HG03097 (cell line): Measurements from ENCODE around the gene CAV1.
"Not testable (repeated sequence)": the region's sequence is repeated elsewhere in the genome, so short reads cannot be mapped to it uniquely, and the experiment has no call there.

ENCODE experiments used
- ATAC-seq: cut with Tn5 transposase; IDR thresholded peaks from one replicate; pipeline ENCODE4 v1.9.1; 2021; ENCODE audit not compliant: unreplicated experiment, low FRiP score

The CAV1 gene

DNA sequence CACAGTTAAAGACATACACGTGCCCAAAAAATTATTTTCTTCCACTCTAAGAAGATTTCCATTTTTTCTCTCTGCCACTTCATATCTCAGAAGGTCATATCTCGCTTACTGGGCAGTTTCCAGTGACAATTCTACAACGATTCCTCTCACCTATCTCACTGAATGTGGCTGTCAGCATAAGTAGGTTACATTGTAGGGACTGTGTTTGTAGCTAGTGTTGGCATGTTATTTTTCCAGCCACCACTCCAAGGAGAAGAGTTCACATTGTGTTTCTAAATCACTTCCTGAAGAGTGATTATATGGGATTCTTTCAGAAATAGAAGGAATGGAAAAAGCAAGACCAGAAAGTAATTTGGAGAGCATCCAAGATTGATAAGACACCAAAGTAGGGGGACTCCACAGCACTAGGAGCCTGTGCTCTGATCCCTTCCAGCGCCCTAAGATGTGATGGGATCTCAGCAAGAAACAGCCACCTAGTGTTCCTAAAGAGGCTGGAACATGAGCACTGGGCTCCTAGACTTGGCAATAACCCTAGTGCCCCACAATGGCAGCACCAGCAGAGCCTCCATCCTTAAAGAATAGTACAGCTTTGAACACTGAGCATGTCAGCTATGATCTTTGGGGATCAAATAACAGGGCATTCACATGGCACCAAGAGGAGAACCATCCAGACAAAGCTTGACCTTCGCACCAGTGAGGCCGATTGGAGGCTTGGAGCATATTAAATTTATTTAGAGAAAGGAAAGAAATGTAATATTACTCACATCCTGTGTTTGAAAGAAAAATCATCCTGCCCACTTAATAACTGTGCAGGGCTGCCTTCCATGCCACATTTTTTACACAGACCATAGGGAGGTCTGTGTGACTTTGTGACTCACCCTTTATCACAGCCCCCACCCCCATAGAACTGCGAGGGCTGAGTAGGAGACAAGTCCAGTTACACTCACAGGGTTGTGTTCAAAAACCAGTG is 51.8 kb downstream of the CAV1 start:
- ATAC-seq = peak; percentile 22

DNA sequence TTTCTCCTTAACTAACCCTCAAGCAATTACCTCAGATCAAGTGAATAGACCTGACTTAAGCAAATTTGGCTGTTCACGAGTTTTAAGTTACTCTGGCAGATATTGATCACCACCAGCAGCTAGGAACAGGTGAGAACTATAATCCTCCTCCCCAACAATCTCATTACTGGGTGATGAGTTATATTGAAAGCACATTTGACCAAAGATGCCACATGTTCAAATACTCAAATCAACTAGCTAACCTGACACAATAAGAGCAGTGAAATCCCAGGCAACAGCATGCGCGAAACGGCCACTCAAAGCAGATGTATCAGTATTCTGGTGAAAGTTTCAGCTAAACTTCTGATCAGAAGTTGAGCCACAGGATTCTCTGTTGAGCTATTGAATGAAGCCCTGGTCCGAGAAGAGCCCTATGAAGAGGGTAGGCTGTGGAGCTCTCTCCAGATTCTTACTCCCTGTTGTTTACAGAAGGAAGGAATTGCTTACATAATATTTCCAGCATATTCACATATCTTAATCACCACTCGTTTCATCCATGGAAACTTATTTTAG is 52.6 kb downstream of the CAV1 start:
- peak; percentile 72 for ATAC-seq

DNA sequence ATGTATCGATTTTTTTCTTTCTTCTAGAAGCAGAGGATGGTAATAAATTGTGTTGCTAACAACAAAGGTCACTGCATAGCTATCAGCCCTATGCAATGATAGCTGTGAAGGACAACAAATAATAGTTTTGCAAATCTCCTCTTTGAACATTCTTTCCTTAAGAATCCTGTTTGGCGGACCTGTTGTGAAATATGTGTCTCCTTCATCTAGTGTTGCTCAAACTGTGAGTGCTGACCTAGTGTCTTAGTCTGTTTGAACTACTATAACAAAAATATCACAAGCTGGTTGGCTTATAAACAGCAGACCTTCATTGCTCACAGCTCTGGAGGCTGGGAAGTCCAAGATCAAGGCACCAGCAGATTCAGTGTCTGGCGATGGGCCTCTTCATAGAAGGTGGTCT is 53.7 kb downstream of the CAV1 start:
- ATAC-seq = no peak

DNA sequence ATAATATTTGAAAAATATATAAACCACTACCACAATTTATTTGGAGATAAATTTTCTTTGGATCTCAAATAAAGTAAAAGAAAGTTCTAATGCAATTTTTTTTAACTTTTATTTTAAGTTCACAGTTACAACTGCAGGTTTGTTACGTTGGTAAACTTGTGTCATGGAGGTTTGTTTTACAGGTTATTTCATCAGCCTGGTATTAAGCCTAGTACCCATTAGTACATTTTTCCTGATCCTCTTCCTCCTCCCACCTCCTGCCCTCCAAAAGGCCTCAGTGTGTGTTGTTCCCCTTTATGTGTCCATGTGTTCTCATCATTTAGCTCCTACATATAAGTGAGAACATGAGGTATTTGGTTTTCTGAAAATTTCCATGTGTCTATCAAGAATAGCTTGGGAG is 54.5 kb downstream of the CAV1 start:
- no peak for ATAC-seq

DNA sequence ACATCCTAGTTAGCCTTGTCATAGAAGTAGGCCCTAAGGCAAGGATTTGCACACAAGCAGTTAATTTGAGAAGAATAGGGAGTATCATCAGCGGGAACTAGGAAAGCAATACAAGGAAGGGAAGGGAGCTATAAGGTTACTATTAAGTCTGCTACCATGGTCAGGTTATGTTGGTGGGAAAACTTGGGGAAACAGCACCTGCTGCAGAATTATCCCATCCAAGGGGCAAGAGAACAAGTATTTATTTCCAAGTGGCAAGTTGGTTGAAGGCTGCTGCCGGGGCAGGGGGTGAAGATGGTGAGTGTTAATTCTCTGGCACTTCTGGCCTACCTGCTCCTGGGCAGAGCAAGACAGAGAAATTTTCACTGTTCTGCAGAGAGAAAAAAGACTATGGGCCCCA is 55.0 kb downstream of the CAV1 start:
- ATAC-seq = no peak

DNA sequence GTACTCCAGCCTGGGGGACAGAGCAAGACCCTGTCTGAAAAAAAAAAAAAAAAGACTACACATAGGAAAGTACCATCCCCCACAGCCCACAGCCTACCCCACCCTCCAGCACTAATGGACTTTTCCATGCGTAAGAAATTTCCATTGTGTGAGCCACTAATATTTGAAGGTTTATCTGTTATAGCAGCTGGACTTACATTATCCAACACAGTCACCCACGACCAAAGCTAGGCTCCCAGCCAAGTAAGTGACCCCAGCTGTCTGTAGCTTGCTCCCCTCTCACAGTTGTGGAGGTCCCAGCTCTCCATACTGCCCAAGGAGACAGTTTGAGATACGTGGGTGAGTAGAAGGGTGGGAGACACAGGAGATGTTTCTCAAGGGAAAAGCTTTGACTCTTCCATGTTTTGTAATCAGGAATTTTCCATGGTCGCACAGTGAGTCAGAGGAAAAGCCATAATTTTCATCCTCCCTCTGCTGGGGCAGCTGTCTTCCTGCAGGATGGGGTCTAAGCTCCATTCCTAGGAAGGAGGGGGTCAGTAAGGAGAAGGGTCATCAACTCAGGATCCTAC is 57.4 kb downstream of the CAV1 start:
- ATAC-seq = no peak

DNA sequence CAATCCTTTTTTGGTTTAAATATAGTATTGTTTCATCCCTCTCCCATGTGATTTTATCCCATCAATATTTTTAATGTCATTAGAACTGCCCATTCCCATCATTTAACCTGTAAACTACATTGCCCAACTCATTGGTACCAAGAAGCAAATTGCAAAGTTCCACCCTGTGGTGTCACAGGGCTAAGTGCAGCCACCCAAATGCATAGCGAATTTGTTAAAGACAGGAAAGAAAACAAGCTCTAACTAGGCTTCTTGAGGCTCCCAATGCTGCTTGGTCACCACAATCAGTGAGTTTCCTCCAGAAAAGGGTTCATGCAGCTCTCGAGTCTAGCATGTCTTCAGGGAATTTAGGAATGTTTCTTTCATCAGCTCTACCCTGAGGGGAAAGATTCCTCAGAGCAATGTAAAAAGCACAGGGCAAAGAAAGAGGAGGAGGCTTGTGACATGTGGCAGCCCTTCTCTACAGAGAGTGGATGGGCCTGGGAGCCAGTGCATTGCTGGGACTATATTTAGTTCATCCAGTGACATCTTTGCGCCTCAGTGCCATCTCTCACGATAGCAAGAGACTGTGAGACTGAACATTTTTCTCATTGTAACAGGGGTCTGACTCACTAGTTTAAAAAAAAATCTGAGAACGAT is 58.1 kb downstream of the CAV1 start:
- no peak for ATAC-seq

DNA sequence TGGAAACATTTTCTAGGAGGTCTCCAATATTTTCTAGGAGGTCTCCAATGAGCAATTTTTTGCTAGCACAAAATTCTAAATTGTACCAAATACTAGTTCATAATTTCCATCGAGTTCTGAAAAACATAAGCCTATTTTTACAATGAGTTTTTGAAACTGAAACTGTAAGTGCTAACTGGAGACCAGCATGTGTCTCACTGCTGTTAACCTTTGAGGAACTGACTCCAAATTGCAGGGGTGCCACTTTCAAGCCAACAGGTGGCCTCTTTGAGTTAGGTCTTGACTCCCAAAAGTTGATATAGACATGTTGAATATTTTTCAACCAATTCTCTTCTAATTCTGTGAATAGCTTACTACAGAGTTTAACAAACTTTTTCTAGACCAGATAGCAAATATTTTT is 58.8 kb downstream of the CAV1 start:
- ATAC-seq = peak; percentile 83

DNA sequence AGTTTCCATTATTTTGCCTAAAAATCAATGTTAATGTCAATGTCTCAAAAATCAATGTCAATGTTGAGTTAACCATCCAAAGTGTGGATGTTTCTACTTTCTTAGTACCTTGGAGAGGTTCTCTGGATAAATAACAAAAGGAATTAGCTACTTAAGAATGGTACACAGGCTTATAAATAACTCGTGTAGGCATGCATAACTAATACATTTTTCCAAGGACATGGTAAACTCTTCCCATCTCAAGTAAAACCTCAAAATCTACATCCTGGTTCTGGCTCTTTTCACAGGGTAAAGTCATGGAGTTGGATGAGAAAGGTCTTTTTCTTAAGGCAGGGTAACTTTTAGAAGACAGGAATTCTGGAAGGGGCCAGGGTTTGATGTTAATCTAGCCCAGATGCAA is 59.9 kb downstream of the CAV1 start:
- no peak for ATAC-seq

DNA sequence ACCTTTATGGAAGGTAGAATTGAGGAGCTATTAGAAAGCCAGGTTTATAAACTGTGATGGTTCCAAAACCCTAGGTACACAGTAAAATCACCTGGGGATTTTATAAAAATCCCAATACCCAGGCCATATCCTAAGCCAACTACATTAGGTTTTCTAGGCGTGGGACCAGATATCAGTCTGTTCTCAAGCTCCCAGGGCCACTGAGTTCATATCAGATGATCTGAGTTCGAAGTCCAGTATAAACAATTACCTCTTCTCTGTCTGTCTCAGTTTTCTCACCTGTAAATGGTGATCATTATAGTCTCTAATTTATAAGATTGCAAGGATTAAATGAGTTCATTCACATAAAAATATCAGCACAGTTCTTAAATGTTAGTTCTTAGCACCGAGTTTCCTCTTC is 60.6 kb downstream of the CAV1 start:
- ATAC-seq = no peak

DNA sequence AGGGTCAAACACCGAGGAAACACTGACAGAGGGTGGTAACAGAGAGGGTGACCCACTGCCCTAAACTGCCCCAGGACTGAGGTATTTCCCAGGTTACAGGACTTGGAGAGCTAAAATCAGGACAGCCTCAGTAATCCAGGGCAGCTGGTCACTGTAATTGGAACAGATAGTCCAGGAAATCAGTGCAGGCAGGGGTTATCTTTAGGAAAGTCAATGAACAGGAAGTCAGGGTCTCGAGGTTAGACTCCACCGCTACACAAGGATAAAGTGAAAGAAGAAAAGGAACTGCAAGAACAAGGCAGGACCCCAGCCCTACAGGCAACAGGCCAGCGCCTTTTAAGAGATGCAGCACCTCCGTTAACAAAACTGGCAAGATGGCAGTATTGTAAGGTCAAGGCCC is 61.1 kb downstream of the CAV1 start:
- ATAC-seq = no peak

DNA sequence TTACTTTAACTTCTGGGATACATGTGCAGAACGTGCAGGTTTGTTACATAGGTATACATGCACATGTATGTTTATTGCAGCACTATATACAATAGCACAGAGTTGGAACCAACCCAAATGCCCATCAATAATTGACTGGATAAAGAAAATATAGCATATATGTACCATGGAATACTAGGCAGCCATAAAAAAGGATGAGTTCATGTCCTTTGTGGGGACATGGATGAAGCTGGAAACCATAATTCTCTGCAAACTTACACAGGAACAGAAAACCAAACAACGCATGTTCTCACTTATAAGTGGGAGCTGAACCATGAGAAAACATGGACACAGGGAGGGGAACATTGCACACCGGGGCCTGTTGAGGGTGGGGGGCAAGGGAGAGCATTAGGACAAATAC is 62.4 kb downstream of the CAV1 start:
- not testable (repeated sequence) for ATAC-seq

DNA sequence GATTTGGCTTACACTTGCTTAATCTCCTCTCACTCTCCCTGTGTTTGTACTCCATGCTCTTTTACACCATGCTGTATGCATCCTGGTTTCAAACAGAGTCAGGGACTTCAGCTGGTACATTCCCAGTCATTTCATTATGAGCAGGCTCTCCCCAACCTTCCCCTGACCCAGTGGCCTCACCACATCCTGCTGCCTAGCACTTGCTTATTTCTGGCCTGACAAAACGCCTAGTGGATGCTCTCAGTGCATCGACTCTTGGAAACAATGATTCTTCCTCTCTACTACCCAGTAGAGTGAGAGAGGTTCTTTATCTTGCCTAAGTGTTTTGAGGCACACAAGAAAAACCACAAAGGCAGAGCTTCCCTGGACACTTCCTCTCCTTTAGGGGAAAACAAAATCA is 63.4 kb downstream of the CAV1 start:
- ATAC-seq = peak; percentile 56

DNA sequence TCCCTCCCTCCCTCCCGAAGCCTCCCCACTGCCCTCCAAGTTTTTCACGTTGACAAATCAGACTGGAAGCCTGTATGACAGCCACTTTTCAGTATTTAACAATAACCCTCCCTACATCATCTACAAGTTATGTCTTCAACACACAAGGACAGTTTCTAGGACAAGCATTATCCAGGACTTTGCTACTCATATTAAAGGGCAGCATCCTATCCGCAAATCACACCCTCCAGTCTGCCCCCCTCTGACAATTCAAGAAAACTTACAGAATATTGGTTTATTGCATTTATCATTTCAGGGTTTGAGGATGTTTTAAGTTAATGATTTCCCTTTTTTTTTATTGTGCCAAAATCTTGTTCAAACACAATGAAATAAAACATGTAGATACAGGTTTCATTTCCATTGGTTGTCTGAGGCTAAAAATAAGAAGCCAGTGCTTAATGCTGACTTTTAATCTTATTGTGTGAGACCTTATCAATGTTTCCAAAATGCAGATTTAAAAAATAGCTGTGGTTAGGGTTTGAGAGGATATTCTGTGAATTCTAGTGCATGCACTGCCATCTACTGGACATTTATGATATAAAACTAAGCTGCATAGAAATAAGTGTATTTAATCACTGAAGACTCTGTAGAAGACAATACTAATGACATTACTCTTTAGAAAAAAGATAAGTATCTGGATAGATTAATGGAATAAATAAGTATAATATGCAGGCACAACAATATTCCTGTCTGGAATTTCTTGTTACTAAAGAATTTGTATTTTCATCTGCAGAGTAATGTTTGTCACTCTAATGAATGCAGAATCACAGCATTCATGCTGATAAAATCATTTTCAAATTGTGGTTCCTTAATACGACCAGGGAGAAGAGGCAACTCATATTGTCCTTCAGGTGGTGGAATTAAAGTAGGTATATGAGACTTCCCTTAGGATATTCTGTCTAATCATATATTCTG is 64.1 kb downstream of the CAV1 start:
- ATAC-seq = no peak

DNA sequence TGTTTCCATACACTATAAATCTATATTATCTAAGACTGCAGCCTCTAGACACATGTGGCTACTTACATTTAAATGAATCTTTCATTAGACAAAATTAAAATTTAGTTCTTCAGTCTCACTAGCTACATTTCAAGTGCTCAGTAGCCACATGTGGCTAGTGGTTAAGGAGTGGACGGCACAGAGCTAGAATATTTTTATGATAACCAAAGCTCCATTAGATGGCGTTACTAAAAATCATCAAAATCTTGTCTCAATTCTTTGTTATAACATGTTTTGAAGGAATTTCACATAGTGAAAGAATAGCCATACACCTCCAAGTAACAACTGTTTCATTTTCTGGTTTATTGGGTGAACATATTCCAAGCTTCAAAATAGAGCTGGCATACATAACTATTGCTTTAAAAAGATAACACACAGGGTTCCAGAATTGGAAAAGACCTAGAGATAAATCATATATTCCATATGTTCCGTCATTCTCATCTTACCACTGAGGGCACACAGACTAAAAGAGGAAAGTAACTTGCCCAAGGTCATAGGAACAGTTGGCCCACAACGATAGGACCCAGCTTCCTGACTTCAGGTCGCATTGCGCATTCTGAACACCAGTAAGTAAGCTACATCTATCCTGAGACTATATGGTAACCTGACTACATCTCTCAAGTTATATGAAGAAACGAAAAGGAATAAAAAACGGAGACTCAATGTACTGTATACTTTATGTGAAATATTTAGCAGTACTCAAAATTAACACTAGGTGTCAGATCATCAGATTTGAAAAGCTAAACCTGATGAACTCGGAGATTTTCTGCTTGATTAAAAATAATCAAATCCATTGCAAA is 66.6 kb downstream of the CAV1 start:
- ATAC-seq = no peak

DNA sequence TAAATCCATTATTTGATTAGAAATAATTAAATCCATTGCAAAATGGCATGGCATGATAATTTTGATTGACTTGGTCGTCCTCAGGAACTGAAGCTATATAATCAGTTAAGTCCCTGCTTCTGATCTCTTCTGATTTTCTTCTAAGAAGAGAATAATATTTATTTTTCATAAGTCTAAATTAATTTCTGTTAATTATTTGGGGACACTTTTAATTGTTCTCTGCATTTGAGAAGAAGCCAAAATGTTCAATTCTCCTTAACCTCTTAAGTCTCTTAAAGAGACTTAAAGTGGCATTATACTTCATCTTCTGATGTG is 67.2 kb downstream of the CAV1 start:
- no peak for ATAC-seq

DNA sequence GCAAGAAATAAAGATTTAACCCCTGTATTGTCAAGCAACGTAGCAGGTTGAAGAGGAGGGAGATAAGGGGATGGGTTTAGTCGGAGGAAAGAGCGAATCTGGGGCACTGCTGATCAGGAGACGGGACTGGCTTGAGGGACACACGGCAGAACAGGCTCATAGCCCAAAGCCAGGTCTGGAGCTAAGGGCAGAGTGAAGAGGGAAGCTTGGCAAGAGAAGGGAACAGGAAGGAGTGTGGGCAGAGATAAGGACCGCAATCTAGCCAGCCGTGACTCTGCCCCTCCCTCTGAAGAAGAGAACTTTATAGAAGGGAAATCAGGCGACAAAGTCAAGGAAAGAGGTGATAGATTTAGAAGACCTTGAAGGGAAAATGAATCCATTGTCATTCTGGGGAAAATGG is 67.6 kb downstream of the CAV1 start:
- ATAC-seq = no peak

DNA sequence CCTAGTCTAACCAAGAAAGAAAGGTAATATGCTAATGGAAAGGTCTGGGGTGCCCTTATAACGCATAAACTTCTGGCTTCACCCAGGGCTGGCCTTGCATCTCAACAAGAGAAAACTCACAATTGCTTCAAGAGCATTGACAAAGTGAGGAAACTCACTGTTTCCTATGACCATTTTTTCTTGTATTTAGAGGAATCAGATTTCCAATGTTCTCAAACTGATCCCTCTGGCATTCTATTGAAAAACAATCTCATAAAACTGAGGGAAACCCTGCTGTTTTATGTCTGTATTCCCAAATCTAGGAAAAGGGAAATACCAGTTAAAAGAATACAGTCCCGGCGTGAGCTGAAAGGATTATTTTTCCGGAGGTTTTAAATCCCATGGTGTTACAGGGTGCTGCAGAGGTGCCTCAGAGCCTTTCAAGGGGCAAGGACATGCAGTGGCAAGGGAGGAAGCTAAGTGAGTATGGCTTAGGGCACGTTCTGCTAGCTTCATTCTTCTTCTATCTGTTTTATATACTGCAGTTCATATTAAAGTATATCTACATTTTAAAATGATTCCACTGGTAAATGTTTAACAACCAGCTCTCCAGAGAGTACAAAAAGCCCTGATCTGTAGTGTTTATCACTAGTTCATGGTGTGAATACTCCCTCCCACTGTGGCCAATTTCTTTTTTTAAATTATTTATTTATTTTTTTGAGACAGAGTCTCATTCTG is 68.7 kb downstream of the CAV1 start:
- ATAC-seq = no peak

DNA sequence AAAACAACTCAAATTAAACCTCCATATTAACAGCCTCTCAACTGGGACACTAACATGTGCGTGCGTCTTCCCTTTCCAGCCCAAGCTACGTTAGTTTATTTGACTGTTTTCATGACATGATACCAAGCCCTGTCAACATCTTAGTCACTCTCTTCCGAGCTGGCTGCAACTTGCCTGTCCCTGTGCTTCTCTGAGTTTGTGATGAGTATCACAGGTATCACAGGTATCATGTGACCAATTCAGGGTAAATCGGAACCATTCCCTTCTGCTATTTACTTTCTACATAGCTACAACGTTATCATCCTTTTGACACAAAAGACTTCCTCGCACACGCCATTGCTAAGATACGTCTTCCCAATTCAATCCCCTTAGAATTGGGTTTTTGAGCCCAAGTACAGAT is 70.2 kb downstream of the CAV1 start:
- no peak for ATAC-seq
